ENCODE measurements around the gene BCAR3.
A peak's percentile ranks its signal among the peaks of the same experiment; 100 is the strongest.

The BCAR3 gene

GRCh38 chr1:93690921-93691789, 9.5 kb upstream of the BCAR3 start:
- no peak for TF ChIP-seq JUND (IDR thresholded peaks at IDR 0.05; ENCODE audit: low read depth)
- in situ Hi-C loops (cut with HindIII; ENCODE audit: low pct_unique_long_range_greater_than_20kb, low sequenced_read_pairs) = no loop called here
- DNase-seq (ENCODE audit: low read depth in 1 of 2, low spot score in 1 of 2) = no peak

- no peak for DNase-seq (ENCODE audit: low read depth in 1 of 2, low spot score in 1 of 2)
- in situ Hi-C loops (cut with HindIII; ENCODE audit: low pct_unique_long_range_greater_than_20kb, low sequenced_read_pairs) = no loop called here
- no peak for TF ChIP-seq JUND (IDR thresholded peaks at IDR 0.05; ENCODE audit: low read depth)
These were observed 8.7 kb upstream of the BCAR3 start for GRCh38 chr1:93690341-93690740.

GRCh38 chr1:93689521-93690223, 8.0 kb upstream of the BCAR3 start:
- TF ChIP-seq JUND (IDR thresholded peaks at IDR 0.05; ENCODE audit: low read depth) = no peak
- no peak for DNase-seq (ENCODE audit: low read depth in 1 of 2, low spot score in 1 of 2)
- in situ Hi-C loops (cut with HindIII; ENCODE audit: low pct_unique_long_range_greater_than_20kb, low sequenced_read_pairs) = no loop called here

GRCh38 chr1:93687542-93687941, 5.9 kb upstream of the BCAR3 start:
- in situ Hi-C loops (cut with HindIII; ENCODE audit: low pct_unique_long_range_greater_than_20kb, low sequenced_read_pairs) = no loop called here
- no peak for TF ChIP-seq JUND (IDR thresholded peaks at IDR 0.05; ENCODE audit: low read depth)
- DNase-seq (ENCODE audit: low read depth in 1 of 2, low spot score in 1 of 2) = no peak

GRCh38 chr1:93686504-93687250, 5.0 kb upstream of the BCAR3 start:
- no peak for DNase-seq (ENCODE audit: low read depth in 1 of 2, low spot score in 1 of 2)
- in situ Hi-C loops (cut with HindIII; ENCODE audit: low pct_unique_long_range_greater_than_20kb, low sequenced_read_pairs) = no loop called here
- no peak for TF ChIP-seq JUND (IDR thresholded peaks at IDR 0.05; ENCODE audit: low read depth)

- DNase-seq (ENCODE audit: low read depth in 1 of 2, low spot score in 1 of 2) = no peak
- in situ Hi-C loops (cut with HindIII; ENCODE audit: low pct_unique_long_range_greater_than_20kb, low sequenced_read_pairs) = no loop called here
- TF ChIP-seq JUND (IDR thresholded peaks at IDR 0.05; ENCODE audit: low read depth) = no peak
These were observed 4.3 kb upstream of the BCAR3 start for GRCh38 chr1:93685918-93686317.

GRCh38 chr1:93683234-93683633, 1.6 kb upstream of the BCAR3 start:
- no peak for DNase-seq (ENCODE audit: low read depth in 1 of 2, low spot score in 1 of 2)
- no peak for TF ChIP-seq JUND (IDR thresholded peaks at IDR 0.05; ENCODE audit: low read depth)
- in situ Hi-C loops (cut with HindIII; ENCODE audit: low pct_unique_long_range_greater_than_20kb, low sequenced_read_pairs) = no loop called here

GRCh38 chr1:93681989-93682412, 364 bp upstream of the BCAR3 start:
- in situ Hi-C loops (cut with HindIII; ENCODE audit: low pct_unique_long_range_greater_than_20kb, low sequenced_read_pairs) = no loop called here
- TF ChIP-seq JUND (IDR thresholded peaks at IDR 0.05; ENCODE audit: low read depth) = no peak
- DNase-seq (ENCODE audit: low read depth in 1 of 2, low spot score in 1 of 2) = no peak

- in situ Hi-C loops (cut with HindIII; ENCODE audit: low pct_unique_long_range_greater_than_20kb, low sequenced_read_pairs) = no loop called here
- peak; percentile 79 to 91 for DNase-seq (ENCODE audit: low read depth in 1 of 2, low spot score in 1 of 2)
These were observed 1.1 kb downstream of the BCAR3 start for GRCh38 chr1:93680420-93681100.

GRCh38 chr1:93680076-93680419, 1.6 kb downstream of the BCAR3 start:
- no peak for DNase-seq (ENCODE audit: low read depth in 1 of 2, low spot score in 1 of 2)
- no peak for TF ChIP-seq JUND (IDR thresholded peaks at IDR 0.05; ENCODE audit: low read depth)
- in situ Hi-C loops (cut with HindIII; ENCODE audit: low pct_unique_long_range_greater_than_20kb, low sequenced_read_pairs) = no loop called here

More at GRCh38 chr1:93680420-93681100, 1.1 kb downstream of the BCAR3 start:
- no peak for TF ChIP-seq JUND (IDR thresholded peaks at IDR 0.05; ENCODE audit: low read depth)

GRCh38 chr1:93679546-93679945, 2.1 kb downstream of the BCAR3 start:
- in situ Hi-C loops (cut with HindIII; ENCODE audit: low pct_unique_long_range_greater_than_20kb, low sequenced_read_pairs) = no loop called here
- no peak for TF ChIP-seq JUND (IDR thresholded peaks at IDR 0.05; ENCODE audit: low read depth)
- no peak for DNase-seq (ENCODE audit: low read depth in 1 of 2, low spot score in 1 of 2)

GRCh38 chr1:93678946-93679480, 2.6 kb downstream of the BCAR3 start:
- no peak for TF ChIP-seq JUND (IDR thresholded peaks at IDR 0.05; ENCODE audit: low read depth)
- in situ Hi-C loops (cut with HindIII; ENCODE audit: low pct_unique_long_range_greater_than_20kb, low sequenced_read_pairs) = no loop called here
- DNase-seq (ENCODE audit: low read depth in 1 of 2, low spot score in 1 of 2) = no peak

All from T47D (cell line).